Measurements from ENCODE around the gene FNDC3B.

GRCh38 chr3:172438186-172438585, 398.8 kb downstream of the FNDC3B start:
- TF ChIP-seq GATA3 (IDR thresholded peaks at IDR 0.05; ENCODE audit: low read depth, low read length): no peak
- no peak for TF ChIP-seq GATA2 (IDR thresholded peaks at IDR 0.05; ENCODE audit: low read depth, low read length)
